Uterus (tissue), 2 donors: ENCODE data around the gene MAP3K14.

Experiments
- POLR2A ChIP-seq, 2 donors: fragments of 450-650 bp; IDR thresholded peaks; one replicate each; pipeline ENCODE4 v1.6.1; 2016; ENCODE audit warnings: antibody characterized with exemption in 2 of 2, mild to moderate bottlenecking in 1 of 2, moderate library complexity in 1 of 2
- TF ChIP-seq, protein P1 (sequence below), 4 experiments: fragments of 200-600 bp in 2 of 4; fragments of 450-650 bp in 2 of 4; sonication (generic) in 2 of 4; IDR thresholded peaks; one replicate each; pipeline ENCODE4 v1.5.1; 2016 to 2019; ENCODE audit warnings: antibody characterized with exemption in 4 of 4, mild to moderate bottlenecking in 2 of 4, moderate library complexity in 1 of 4

DNA sequence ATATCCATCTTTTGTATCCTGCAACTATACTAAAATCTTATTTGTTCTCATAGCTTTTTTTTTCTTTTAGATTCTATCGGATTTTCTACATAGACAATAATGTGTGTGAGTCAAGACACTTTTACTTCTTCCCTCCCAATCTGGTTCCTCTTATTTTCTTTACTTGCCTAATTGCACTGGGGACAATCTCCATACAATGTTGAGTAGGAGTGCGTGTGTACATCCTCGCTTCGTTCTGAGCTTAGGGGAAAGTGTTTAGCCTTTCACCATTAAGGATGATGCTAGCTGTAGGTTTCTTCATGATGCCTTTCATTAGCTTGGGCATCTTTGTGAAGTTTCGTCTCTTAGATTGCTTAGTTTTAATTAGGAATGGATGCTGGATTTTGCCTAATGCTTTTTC, 57.8 kb downstream of the MAP3K14 start:
- no peak for TF ChIP-seq POLR2A (IDR thresholded peaks at IDR 0.05)
- TF ChIP-seq, protein P1, sequence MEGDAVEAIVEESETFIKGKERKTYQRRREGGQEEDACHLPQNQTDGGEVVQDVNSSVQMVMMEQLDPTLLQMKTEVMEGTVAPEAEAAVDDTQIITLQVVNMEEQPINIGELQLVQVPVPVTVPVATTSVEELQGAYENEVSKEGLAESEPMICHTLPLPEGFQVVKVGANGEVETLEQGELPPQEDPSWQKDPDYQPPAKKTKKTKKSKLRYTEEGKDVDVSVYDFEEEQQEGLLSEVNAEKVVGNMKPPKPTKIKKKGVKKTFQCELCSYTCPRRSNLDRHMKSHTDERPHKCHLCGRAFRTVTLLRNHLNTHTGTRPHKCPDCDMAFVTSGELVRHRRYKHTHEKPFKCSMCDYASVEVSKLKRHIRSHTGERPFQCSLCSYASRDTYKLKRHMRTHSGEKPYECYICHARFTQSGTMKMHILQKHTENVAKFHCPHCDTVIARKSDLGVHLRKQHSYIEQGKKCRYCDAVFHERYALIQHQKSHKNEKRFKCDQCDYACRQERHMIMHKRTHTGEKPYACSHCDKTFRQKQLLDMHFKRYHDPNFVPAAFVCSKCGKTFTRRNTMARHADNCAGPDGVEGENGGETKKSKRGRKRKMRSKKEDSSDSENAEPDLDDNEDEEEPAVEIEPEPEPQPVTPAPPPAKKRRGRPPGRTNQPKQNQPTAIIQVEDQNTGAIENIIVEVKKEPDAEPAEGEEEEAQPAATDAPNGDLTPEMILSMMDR (IDR thresholded peaks at IDR 0.05), result no peak
